Heart left ventricle (tissue), 13 donors: ENCODE data around the gene THY1.

Experiments
- CTCF ChIP-seq, 12 donors: fragments of 200-600 bp; sonication (generic) in 4 of 12; IDR thresholded peaks; one replicate each; pipeline versions ENCODE4 v1.5.0 to v1.8.0; 2018 to 2022; ENCODE audit warnings: antibody characterized with exemption in 12 of 12, mild to moderate bottlenecking in 5 of 12
- POLR2A ChIP-seq, 2 donors: fragments of 450-650 bp; IDR thresholded peaks; one replicate each; pipeline ENCODE4 v1.6.1; 2017; ENCODE audit warnings: antibody characterized with exemption in 2 of 2, mild to moderate bottlenecking in 2 of 2, moderate library complexity in 2 of 2
- donor health status: ischemic (EF 13 %, LVEDD 7.1; RV severe dilation, severe dysfunction).
- donor health status: DM: no; HTN: yes; CAD: no.
- donor health status: DM: no; HTN: no; CAD: no.
- donor health status: ischemic (EF 25% LVEDD 6.9; RV normal size, moderate dysfunction).
- donor health status: ischemic (EF 25% LVEDD 5.7; RV mildly dilated, moderate dysfunction).
- donor health status: ischemic (EF 35%, LVEDD 5.7; RV mildly dilated, moderate dysfunction).
- donor health status: nonischemic (EF 11% LVEDD 7.7; RV severe dilation, severe dysfunction).
- donor health status: DM: yes; HTN: yes; CAD: no.
- donor health status: PGD.
- donor health status: ischemic (EF 29% LVEDD 5.4; RV normal size, mild dysfunction).
- donor health status: nonischemic (EF 23%, LVEDD 6.1; RV moderate dilation, normal function).

- TF ChIP-seq CTCF (IDR thresholded peaks at IDR 0.05) (peak; percentile 77 to 99 (median 92)), POLR2A (IDR thresholded peaks at IDR 0.05) (peak in 1 of 2 donors; percentile 64)
Observed at GRCh38 chr11:119381181-119381988, 41.6 kb downstream of the THY1 start, which contains the start of gene USP2.
